ENCODE results near the gene CNTN1. TPM values are rescaled to one million over a fixed set of nuclear protein-coding genes. Genes with fewer than 3 reads are reported as not detected.

CNTN1 gene
- total and polyA plus RNA-seq, 9 of the 15 experiments (the other 6 are each of a cell fraction or from before 2014, with no cell fraction given) = 0.16 TPM; not detected in 8

GRCh38 chr12:40727774-40728483 is 35.7 kb downstream of the CNTN1 start (continued):
- no peak for TF ChIP-seq PREB (CRISPR knock-in tag; IDR thresholded peaks at IDR 0.05)
- TF ChIP-seq NUFIP1 (IDR thresholded peaks at IDR 0.05; ENCODE audit: partially characterized antibody) = no peak
- no peak for TF ChIP-seq LEF1 (IDR thresholded peaks at IDR 0.05)
- no peak for TF ChIP-seq SMARCB1 (IDR thresholded peaks at IDR 0.05; ENCODE audit: insufficient read length, low read depth)
- no peak for TF ChIP-seq TCFL5 (CRISPR knock-in tag; conservative IDR thresholded peaks at IDR 0.05)
- TF ChIP-seq YBX1 (IDR thresholded peaks at IDR 0.05) = no peak

DNA sequence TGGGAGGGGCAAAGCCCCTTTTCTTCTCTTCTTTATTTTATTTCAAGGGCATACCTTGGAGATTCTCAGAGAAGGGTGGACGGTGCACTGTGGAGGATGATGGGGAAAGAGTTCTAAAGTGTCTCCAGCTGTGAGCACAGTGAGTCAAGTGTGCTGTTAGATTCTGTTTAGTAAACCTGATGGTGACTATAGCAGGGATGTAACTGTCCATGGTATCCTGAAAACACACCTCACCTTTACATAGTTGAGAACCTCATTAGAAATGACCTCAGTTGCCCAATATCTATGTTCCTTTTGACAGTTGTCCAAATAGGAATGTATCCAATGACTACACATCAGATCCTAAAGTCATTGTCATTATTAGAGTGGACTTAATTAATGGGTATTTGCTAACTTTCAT is 38.0 kb downstream of the CNTN1 start:
- H3K27me3 ChIP-seq (ENCODE audit: control insufficient read depth in 2 of 2, insufficient read depth in 2 of 2, low read length in 2 of 2) = no peaks in the 10 kb centered on the region
- intact Hi-C loops (cut with micrococcal nuclease) (no loop called here), in situ Hi-C loops (cut with MboI) (no loop called here)
- H3K4me1 ChIP-seq (replicated peaks in 1 of 2; ENCODE audit: control insufficient read depth in 2 of 2, insufficient read depth in 2 of 2, low read length in 2 of 2) = no peaks in the 10 kb centered on the region
- WGBS (ENCODE audit: insufficient coverage, low coverage, missing lambda C conversion rate) = 0% methylated on average over 1 of the region's 1 CpG
- no peak overlapping the region for H3K4me3 ChIP-seq
- no peak overlapping the region for H3K9ac ChIP-seq (ENCODE audit: insufficient read depth in 1 of 2, low read depth in 2 of 2, low read length in 2 of 2)
- H3K9me3 ChIP-seq (replicated peaks; ENCODE audit: control insufficient read depth, insufficient read depth, low read depth, low read length) = no peaks in the 10 kb centered on the region
- no peak overlapping the region for H2AFZ ChIP-seq (ENCODE audit: low read depth, low read length)
- POLR2A ChIA-PET = no interaction called here
- no TSS peak for BruUV-seq (replicated peaks)
- H3K4me2 ChIP-seq (ENCODE audit: insufficient read depth, low read length) = no peak overlapping the region
- no peaks in the 10 kb centered on the region for H3K36me3 ChIP-seq (ENCODE audit: control insufficient read depth, insufficient read depth, low read length)
- CTCF ChIA-PET (ENCODE audit: low intra/inter-chr PET ratio) = no interaction called here
- H3K27ac ChIP-seq (ENCODE audit: extremely low read depth, low read depth, low read length) = no peak overlapping the region
- H4K20me1 ChIP-seq (replicated peaks; ENCODE audit: control insufficient read depth, insufficient read depth, low read length) = no peaks in the 10 kb centered on the region
- DNase-seq (ENCODE audit: extremely low read depth in 1 of 4, low spot score in 3 of 4) (no peak), ATAC-seq (no peak), FAIRE-seq (no peak)
- TF ChIP-seq CREB1 (IDR thresholded peaks at IDR 0.05) = no peak
- TF ChIP-seq CREB1 (CRISPR knock-in tag; IDR thresholded peaks at IDR 0.05) = no peak
- no peak for TF ChIP-seq PATZ1 (CRISPR knock-in tag; IDR thresholded peaks at IDR 0.05; ENCODE audit: borderline replicate concordance)
- TF ChIP-seq POLR2G (IDR thresholded peaks at IDR 0.05; ENCODE audit: low read depth, low read length) = no peak
- no peak for TF ChIP-seq MBD1 (CRISPR knock-in tag; IDR thresholded peaks at IDR 0.05)
- TF ChIP-seq CBX1 (IDR thresholded peaks at IDR 0.05; ENCODE audit: low read depth) = no peak
- H3K79me2 ChIP-seq (ENCODE audit: control insufficient read depth, insufficient read depth, low read length) = no peaks in the 10 kb centered on the region
- no peaks in the 10 kb centered on the region for H3K9me1 ChIP-seq (ENCODE audit: control insufficient read depth, insufficient read depth, low read length)
